HG02623 (cell line): Measurements from ENCODE around the gene AXDND1.
"Not testable (repeated sequence)": the region's sequence is repeated elsewhere in the genome, so short reads cannot be mapped to it uniquely, and the experiment has no call there.

Experiments used
- ATAC-seq: cut with Tn5 transposase; IDR thresholded peaks from one replicate; pipeline ENCODE4 v1.9.1; 2021; ENCODE audit warnings: moderate library complexity; ENCODE audit not compliant: unreplicated experiment

Gene AXDND1

DNA sequence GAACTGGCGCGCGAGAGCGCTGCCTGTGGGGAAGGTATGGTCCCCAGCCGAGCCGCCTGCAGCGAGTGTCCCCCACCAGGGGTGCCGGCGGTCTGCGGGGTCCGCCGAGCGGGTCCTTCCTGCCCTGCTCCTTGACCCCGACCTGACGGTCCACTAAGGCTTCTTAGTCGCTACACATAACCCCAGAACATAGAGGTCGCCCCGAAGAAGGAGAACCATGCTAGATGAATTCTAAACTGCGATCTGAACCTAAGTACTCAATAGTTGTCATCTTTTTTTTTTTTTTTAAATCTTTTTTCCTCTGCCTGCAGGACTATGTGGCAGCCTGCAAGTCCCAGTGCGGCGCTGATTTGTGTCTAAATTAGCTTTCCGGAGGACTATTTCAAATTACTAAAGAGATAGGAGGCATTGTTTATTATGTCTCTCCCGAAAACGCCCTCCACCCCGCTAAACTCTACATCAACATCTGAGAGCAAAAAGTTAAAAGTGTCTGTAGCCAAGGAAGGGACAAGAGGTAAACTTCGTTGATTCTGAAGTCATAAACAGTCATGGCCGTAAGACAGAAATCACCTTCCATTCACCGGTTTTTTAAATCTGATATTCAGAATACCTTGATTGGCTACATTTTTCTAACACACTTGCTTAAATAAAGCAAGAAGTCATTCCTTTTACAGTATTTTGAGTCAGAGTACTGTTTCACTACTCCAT, 476 bp downstream of the AXDND1 start:
- no peak for ATAC-seq

GRCh38 chr1:179369751-179370341, 4.1 kb downstream of the AXDND1 start:
- no peak for ATAC-seq

DNA sequence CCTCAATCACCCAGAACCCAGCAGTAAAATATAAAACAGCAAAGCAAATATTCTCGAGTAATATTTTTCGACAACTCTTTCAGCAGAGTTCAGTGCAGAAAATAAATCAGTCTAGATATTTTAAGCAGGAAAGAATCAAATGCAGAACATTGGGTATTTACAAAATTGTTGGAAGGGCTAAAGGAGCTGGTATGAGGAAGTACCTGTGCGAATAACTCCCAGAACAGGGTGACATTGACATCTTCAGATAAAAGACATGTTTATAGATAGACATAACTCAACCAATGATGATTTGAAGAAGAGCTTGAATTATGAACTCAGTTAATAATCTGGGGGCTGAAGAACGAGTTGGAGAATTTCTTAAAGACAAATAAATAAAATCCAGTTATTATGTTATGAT, 6.4 kb downstream of the AXDND1 start:
- no peak for ATAC-seq

DNA sequence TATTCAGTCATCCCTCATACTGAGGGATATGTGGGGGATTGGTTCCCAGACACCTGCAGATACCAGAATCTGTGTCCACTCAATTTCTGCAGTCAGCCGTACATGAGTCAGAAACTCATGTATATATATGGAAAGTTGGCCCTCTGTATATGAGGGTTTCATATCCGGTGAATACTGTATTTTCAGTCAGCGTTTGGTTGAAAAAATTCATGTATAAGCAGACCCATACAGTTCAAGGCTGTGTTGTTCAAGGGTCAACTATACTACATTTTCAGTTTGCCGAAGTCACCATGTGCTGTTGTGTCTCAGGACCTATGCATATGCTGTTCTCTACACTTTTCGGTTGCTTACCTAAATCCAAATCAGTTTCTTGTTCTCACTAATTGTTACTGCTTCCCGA, 10.5 kb downstream of the AXDND1 start:
- ATAC-seq, result no peak

GRCh38 chr1:179380299-179380698, 14.5 kb downstream of the AXDND1 start:
- ATAC-seq, result no peak

DNA sequence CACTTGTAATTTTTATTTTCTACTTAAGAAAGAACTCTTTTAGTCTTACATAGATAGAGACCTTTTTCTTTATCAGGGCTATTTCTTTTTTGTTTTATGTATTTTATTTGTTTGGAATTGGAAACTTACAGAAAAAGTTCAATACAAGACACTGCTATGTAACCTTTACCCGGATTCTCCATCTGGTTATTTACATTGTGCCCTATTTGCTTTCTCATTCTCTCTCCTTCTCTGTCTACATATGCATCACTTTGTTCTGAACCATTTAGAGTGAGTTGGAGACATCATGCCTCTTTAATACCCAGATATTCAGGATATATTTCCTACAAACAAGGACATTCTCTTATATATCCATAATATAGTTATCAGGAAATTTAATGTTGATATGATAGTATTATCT, 18.3 kb downstream of the AXDND1 start:
- ATAC-seq, result no peak

- ATAC-seq, result no peak
Measured at GRCh38 chr1:179385510-179385909, 19.7 kb downstream of the AXDND1 start.

DNA sequence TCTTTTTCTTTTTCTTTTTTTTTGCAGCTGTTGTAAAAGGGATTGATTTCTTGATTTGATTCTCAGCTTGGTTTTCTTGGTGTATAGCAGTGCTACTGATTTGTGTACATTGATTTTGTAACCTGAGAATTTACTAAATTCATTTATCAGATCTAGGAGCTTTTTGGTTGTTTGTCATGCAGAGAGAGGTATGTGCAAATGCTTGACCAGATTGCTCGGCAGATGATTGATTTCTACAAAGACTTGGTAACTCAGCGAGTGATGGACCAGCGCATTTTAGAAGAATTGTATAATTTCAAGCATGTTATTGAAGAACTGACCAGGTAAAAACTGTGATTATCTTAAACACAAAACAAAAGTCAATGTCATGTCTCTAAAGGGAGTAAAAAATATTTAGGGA, 27.9 kb downstream of the AXDND1 start:
- no peak for ATAC-seq

- ATAC-seq, result not testable (repeated sequence)
Measured at GRCh38 chr1:179399399-179399798, 33.6 kb downstream of the AXDND1 start.

- ATAC-seq, result not testable (repeated sequence)
Measured at GRCh38 chr1:179417760-179418159, 52.0 kb downstream of the AXDND1 start.

GRCh38 chr1:179418706-179419105, 52.9 kb downstream of the AXDND1 start:
- not testable (repeated sequence) for ATAC-seq

DNA sequence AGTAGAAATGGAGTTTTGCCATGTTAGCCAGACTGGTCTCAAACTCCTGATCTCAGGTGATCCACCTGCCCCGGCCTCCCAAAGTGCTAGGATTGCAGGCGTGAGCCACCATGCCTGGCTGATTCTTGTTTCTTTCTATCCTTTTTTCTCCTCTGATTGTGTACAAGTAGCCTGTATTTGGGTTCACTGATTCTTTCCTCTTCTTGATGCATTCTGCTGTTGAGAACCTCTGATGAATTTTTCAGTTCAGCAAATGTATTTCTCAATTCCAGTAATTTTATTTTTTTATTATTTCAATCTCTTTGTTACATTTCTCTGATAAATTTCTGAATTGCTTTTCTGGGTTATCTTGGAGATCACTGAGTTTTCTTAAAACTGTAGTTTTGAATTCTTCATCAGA, 58.8 kb downstream of the AXDND1 start:
- no peak for ATAC-seq

- ATAC-seq, result no peak
Measured at GRCh38 chr1:179425186-179425585, 59.4 kb downstream of the AXDND1 start.

DNA sequence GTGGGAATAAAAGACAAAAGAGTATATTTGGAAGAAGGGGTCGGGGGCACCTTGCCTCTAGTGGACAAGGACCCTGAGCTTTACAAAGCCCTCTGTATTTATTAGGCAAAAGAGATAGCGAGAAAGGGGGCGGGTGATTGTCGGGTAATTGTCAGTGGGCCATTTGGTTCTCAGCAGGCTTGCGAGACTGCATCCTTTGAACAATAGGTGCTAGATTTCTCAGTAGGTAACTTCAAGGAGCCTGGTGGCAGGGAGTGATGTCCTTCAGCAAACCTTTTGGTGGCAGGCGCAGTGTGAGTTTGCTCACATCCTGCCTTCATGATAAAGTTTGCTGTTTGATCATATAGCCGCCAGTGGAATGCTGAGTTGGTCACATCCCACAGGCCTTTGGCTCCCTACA, 71.4 kb downstream of the AXDND1 start:
- ATAC-seq, result no peak

- ATAC-seq, result not testable (repeated sequence)
Measured at GRCh38 chr1:179439646-179440045, 73.9 kb downstream of the AXDND1 start.

DNA sequence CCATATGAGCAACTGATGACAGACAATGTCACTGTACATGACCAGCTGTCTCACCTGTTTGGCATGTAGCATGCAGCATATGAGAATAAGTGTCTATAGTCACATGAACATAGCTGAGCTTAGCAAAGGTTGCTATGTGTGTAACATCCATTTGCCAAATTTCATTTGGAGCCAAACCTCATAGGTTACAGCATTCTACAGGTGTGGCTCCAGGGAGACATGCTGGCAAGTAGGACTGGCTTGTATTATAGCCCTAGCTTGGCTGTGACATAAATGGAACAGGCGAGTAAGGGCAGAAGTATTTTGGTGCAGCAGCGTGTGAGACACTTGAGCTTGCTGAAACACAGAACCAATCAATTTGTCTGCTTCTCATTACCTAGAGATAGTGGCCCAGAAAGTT, 74.5 kb downstream of the AXDND1 start:
- not testable (repeated sequence) for ATAC-seq

GRCh38 chr1:179440971-179441370, 75.2 kb downstream of the AXDND1 start:
- no peak for ATAC-seq

DNA sequence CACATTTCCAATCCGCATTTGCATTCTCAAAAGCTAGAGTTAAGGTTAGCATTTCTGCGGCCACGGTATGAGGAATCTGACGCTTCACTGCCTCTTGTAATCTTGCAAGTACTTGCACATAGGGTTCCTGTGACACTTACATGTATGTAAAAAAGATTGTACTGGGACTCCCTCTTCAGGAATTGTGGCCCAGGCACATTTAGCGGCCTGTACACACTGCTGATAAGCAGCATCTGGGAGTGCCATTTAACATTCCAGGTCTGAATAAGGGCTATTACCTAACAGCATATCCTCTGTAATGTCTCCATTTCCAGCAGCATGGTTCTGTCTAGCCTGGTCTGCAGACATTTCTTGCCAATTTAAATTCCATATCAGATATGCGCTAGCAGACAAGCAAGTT, 75.7 kb downstream of the AXDND1 start:
- no peak for ATAC-seq

DNA sequence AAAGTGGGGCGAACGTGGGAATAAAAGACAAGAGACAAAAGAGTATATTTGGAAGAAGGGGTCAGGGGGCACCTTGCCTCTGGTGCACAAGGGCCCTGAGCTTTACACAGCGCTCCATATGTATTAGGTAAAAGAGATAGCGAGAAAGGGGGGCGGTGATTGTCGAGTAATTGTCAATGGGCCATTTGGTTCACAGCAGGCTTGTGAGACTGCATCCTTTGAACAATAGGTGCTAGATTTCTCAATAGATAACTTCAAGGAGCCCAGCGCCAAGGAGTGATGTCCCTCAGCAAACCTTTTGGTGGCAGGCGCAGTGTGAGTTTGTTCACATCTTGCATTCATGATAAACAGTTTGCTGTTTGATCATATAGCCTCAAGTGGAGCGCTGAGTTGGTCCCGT, 77.1 kb downstream of the AXDND1 start:
- ATAC-seq, result not testable (repeated sequence)

DNA sequence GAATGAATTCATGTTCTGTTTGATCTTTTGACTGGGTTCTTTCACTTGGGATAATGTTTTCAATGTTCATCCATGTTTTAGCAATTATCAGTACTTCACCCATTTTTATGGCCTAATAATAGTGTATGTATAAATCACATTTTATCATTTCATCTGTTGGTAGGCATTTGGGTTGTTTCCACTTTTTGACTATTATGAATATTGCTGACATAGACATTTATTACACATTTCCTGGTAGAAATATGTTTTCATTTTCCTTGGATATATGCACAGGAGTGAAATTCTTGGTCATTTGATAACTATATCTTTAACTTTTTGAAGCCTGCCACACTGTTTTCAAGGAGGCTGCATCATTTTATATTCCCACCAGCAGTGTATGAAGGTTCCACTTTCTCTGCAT, 79.8 kb downstream of the AXDND1 start:
- no peak for ATAC-seq

- ATAC-seq, result no peak
Measured at GRCh38 chr1:179447489-179447888, 81.7 kb downstream of the AXDND1 start.

- ATAC-seq, result no peak
Measured at GRCh38 chr1:179448437-179449149, 82.8 kb downstream of the AXDND1 start.
